OCI-LY3 (cell line): ENCODE results near the gene MCF2L2.

ENCODE experiments used
- H2AFZ ChIP-seq: fragments of 200-600, 300-600 bp; shearing (Covaris generic); 2 replicates; pipeline ENCODE4 v1.6.0; 2014; ENCODE audit warnings: antibody characterized with exemption, low read depth, low read length
- H3K27ac ChIP-seq: fragments of 200-600, 300-600 bp; sonication (generic); 2 replicates; pipeline ENCODE4 v1.5.1; 2014; ENCODE audit warnings: mild to moderate bottlenecking, low read length, moderate library complexity, mixed read lengths
- H3K27me3 ChIP-seq: fragments of 200-600, 300-600 bp; sonication (generic); 2 replicates; pipeline ENCODE4 v1.6.1; 2014; ENCODE audit warnings: low read depth, low read length, mixed read lengths
- H3K36me3 ChIP-seq: fragments of 200-600, 300-600 bp; sonication (generic); replicated peaks from 2 replicates; pipeline ENCODE3; 2014; ENCODE audit warnings: low read depth, low read length, mixed read lengths
- H3K4me1 ChIP-seq: fragments of 300-600, 200-600 bp; sonication (generic); 2 replicates; pipeline ENCODE4 v1.6.1; 2014; ENCODE audit warnings: low read length, mixed read lengths
- H3K4me2 ChIP-seq: fragments of 200-600, 300-600 bp; sonication (generic); 2 replicates; pipeline ENCODE4 v1.6.1; 2014; ENCODE audit warnings: low read length, mixed read lengths
- H3K4me3 ChIP-seq: fragments of 300-600, 200-600 bp; sonication (generic); 2 replicates; pipeline ENCODE4 v1.5.1; 2014; ENCODE audit warnings: antibody characterized with exemption, mild to moderate bottlenecking, low read length, moderate library complexity
- H3K79me2 ChIP-seq: fragments of 300-600, 200-600 bp; shearing (Covaris generic); 2 replicates; pipeline ENCODE4 v1.6.1; 2014; ENCODE audit warnings: mild to moderate bottlenecking, low read length, mixed read lengths
- H3K9ac ChIP-seq: fragments of 300-600, 200-600 bp; shearing (Covaris generic); 2 replicates; pipeline ENCODE4 v1.6.0; 2014; ENCODE audit warnings: mild to moderate bottlenecking, low read length, moderate library complexity
- H3K9me3 ChIP-seq: fragments of 200-600, 300-600 bp; shearing (Covaris generic); 2 replicates; pipeline ENCODE4 v1.6.1; 2014; ENCODE audit warnings: low read length, mixed read lengths; ENCODE audit not compliant: insufficient read depth
- H4K20me1 ChIP-seq: fragments of 200-600, 300-600 bp; sonication (generic); 2 replicates; pipeline ENCODE4 v1.6.1; 2016; ENCODE audit warnings: low read length, mixed read lengths; ENCODE audit not compliant: insufficient read depth
- EZH2phosphoT487 ChIP-seq: fragments of 200-600 bp; shearing (Covaris generic); IDR thresholded peaks from 2 replicates; pipeline ENCODE4 v1.6.1; 2018; ENCODE audit warnings: antibody characterized with exemption, mixed run types, low read depth
- TF ChIP-seq, protein P1 (sequence below): fragments of 200-600, 300-600 bp; sonication (generic); IDR thresholded peaks from 2 replicates; pipeline ENCODE4 v1.5.1; 2014; ENCODE audit warnings: antibody characterized with exemption, low read length, low read depth

MCF2L2 gene

DNA sequence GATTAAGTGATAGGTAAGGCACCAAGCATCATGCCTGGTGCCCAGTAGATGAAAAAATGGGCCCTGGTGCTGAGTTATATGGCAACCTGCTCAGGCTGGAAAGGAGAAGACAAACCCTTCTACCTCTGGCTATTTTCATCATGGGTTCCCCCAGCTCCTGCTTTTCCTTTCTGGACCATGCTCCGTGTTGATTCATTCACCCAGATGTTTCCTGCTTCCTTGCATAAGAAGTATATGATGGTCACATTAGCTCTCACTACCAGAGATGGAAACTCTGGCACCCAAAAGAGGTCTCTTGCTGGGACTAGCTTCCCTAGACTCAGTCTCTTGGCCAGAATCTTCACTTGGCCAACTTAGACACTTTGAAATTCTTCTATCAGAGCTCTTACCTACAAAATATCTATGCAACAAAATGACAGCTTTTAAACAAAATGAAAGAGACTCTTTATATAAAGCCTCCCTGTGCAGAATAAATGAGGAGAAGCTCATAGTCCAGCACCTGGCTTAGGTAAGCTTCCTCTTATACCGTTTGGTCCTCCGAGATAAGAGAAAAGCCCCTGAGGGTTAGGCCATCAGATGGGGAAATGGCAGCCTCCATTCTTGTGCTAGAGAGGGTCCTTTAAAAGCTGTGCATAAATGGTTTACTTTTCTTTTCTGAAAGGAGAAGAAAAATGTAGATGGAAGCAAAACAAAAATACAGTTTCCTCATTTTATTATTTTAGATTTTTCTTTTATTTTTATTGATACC is 46.8 kb upstream of the MCF2L2 start:
- Histone ChIP-seq H3K27me3 (peaks cover 4% of the 10 kb centered on the region; the same call in 1 of the 2 replicates), H2AFZ (no peak overlapping the region)
- TF ChIP-seq, protein P1, sequence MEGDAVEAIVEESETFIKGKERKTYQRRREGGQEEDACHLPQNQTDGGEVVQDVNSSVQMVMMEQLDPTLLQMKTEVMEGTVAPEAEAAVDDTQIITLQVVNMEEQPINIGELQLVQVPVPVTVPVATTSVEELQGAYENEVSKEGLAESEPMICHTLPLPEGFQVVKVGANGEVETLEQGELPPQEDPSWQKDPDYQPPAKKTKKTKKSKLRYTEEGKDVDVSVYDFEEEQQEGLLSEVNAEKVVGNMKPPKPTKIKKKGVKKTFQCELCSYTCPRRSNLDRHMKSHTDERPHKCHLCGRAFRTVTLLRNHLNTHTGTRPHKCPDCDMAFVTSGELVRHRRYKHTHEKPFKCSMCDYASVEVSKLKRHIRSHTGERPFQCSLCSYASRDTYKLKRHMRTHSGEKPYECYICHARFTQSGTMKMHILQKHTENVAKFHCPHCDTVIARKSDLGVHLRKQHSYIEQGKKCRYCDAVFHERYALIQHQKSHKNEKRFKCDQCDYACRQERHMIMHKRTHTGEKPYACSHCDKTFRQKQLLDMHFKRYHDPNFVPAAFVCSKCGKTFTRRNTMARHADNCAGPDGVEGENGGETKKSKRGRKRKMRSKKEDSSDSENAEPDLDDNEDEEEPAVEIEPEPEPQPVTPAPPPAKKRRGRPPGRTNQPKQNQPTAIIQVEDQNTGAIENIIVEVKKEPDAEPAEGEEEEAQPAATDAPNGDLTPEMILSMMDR = no peak
- no peak for TF ChIP-seq EZH2phosphoT487

DNA sequence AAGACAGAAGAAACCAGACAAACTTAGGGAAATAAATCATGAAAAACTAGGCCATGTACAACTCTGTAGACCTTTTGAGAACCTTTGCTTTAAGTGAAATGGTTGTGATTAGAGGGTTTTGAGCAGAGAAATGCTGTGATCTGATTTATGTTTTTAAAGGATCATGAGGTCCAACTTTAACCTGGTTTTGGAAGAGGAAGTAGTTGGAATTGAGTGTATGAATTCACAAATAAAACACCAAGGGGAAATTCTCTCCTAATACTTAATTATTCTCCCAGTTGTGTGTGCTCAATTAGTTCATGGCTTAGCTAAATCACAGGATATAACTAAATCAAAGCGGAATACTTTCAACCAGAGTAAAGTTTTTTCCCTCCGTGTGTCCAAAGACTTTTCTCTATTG is 45.5 kb upstream of the MCF2L2 start:
- no peak overlapping the region for H3K27ac ChIP-seq
- no peak for TF ChIP-seq EZH2phosphoT487
- TF ChIP-seq, protein P1 = no peak
- no peak overlapping the region for H2AFZ ChIP-seq
- no peak overlapping the region for H3K9ac ChIP-seq
- no peaks in the 10 kb centered on the region for H3K36me3 ChIP-seq
- H3K4me3 ChIP-seq = no peak overlapping the region
- H3K27me3 ChIP-seq = peaks cover 4% of the 10 kb centered on the region; the same call in 1 of the 2 replicates
- no peaks in the 10 kb centered on the region for H3K79me2 ChIP-seq
- H3K4me2 ChIP-seq = no peak overlapping the region
- H3K9me3 ChIP-seq = no peaks in the 10 kb centered on the region
- no peaks in the 10 kb centered on the region for H4K20me1 ChIP-seq
- H3K4me1 ChIP-seq = peaks cover 12% of the 10 kb centered on the region

More for the DNA sequence above, 46.8 kb upstream of the MCF2L2 start:
- Histone ChIP-seq H3K4me1 (peaks cover 1% of the 10 kb centered on the region; the same call in 1 of the 2 replicates), H3K9me3 (no peaks in the 10 kb centered on the region), H3K36me3 (no peaks in the 10 kb centered on the region), H3K27ac (no peak overlapping the region), H4K20me1 (no peaks in the 10 kb centered on the region), H3K9ac (no peak overlapping the region), H3K4me2 (no peak overlapping the region), H3K4me3 (no peak overlapping the region), H3K79me2 (no peaks in the 10 kb centered on the region)

DNA sequence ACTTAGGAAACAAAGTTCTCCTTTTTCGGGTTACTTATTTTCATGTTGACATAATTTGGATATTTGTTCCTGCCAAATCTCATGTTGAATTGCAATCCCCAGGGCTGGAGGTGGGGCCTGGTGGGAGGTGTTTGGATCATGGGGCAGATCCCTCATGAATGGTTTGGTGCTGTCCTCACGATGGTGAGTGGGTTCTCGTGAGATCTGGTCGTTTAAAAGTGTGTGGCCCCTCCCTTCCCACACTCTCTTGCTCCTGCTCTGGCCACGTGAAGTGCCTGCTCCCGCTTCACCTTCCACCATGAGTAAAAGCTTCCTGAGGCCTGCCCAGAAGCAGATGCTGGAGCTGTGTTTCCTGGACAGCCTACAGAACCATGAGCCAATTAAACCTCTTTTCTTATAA is 43.7 kb upstream of the MCF2L2 start:
- TF ChIP-seq EZH2phosphoT487 = no peak
- TF ChIP-seq, protein P1 = no peak
- no peak overlapping the region for H3K4me3 ChIP-seq
- no peaks in the 10 kb centered on the region for H3K79me2 ChIP-seq
- H3K4me1 ChIP-seq = peaks cover 20% of the 10 kb centered on the region
- H3K27me3 ChIP-seq = peaks cover 10% of the 10 kb centered on the region
- H3K9ac ChIP-seq = no peak overlapping the region
- no peak overlapping the region for H3K27ac ChIP-seq
- H3K9me3 ChIP-seq = no peaks in the 10 kb centered on the region
- no peak overlapping the region for H2AFZ ChIP-seq
- no peaks in the 10 kb centered on the region for H4K20me1 ChIP-seq
- H3K4me2 ChIP-seq = no peak overlapping the region
- no peaks in the 10 kb centered on the region for H3K36me3 ChIP-seq

DNA sequence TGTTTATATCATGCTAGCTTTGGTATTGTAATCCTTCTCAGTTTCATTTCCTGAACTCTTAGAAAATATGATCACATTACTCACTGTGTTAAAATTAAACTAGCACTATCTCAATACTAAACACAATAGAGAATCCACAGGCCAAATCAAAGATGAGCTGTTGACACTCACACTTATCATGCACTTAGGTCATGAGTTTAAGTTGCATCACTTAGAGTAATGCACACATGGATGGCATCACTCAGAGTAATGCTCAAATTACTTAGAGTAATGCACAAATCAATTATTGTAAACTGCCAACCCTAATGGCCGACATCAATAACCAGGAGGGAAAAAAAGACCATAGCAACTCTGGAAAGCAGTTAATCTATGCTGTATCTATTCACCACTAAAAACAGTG is 40.0 kb upstream of the MCF2L2 start:
- Histone ChIP-seq H3K79me2 (no peaks in the 10 kb centered on the region), H3K36me3 (no peaks in the 10 kb centered on the region), H3K4me3 (no peak overlapping the region), H3K9ac (no peak overlapping the region), H3K27ac (no peak overlapping the region), H3K9me3 (no peaks in the 10 kb centered on the region), H4K20me1 (no peaks in the 10 kb centered on the region), H3K4me2 (no peak overlapping the region), H2AFZ (no peak overlapping the region), H3K4me1 (peaks cover 20% of the 10 kb centered on the region), H3K27me3 (peaks cover 10% of the 10 kb centered on the region; the same call in 1 of the 2 replicates)
- TF ChIP-seq EZH2phosphoT487 = no peak
- TF ChIP-seq, protein P1 = no peak
